Aorta (tissue), 5 donors: ENCODE measurements around the gene PDE2A. TPM values are rescaled to one million over a fixed set of nuclear protein-coding genes. Genes with fewer than 3 reads are reported as not detected.

Experiments used
- ATAC-seq: fragments of 200-7000 bp; cut with Tn5 transposase; one replicate; pipeline ENCODE4 v1.9.1; 2022; ENCODE audit warnings: moderate library complexity; ENCODE audit not compliant: low FRiP score
- DNase-seq, 2 donors: peaks; one replicate each; pipeline ENCODE4 v3.0.0-alpha.2; 2020
- H3K27ac ChIP-seq, 2 donors: one replicate each; pipeline ENCODE4 v1.5.1; 2013; ENCODE audit warnings: low read length in 2 of 2, mild to moderate bottlenecking in 2 of 2, moderate library complexity in 2 of 2, control low read depth in 1 of 2, inconsistent platforms in 1 of 2, low read depth in 1 of 2
- H3K27me3 ChIP-seq, 2 donors: one replicate each; pipeline ENCODE4 v1.6.1; 2013; ENCODE audit warnings: control low read depth in 1 of 2, low read length in 1 of 2, mild to moderate bottlenecking in 1 of 2, moderate library complexity in 1 of 2; ENCODE audit not compliant: insufficient read depth in 2 of 2, control insufficient read depth in 1 of 2
- H3K36me3 ChIP-seq, 2 donors: one replicate each; pipeline ENCODE4 v1.6.1; 2013; ENCODE audit warnings: control low read depth in 1 of 2, low read length in 1 of 2, mild to moderate bottlenecking in 1 of 2; ENCODE audit not compliant: insufficient read depth in 2 of 2, control insufficient read depth in 1 of 2
- H3K4me1 ChIP-seq, 2 donors: one replicate each; pipeline ENCODE4 v1.6.1; 2013; ENCODE audit warnings: low read length in 2 of 2, control low read depth in 1 of 2, mild to moderate bottlenecking in 1 of 2, moderate library complexity in 1 of 2; ENCODE audit not compliant: insufficient read depth in 2 of 2, control insufficient read depth in 1 of 2
- H3K4me3 ChIP-seq, 2 donors: one replicate each; pipeline ENCODE4 v1.5.1; 2013; ENCODE audit warnings: low read length in 2 of 2, control low read depth in 1 of 2, mild to moderate bottlenecking in 1 of 2
- H3K9me3 ChIP-seq: one replicate; pipeline ENCODE4 v1.6.1; 2013; ENCODE audit warnings: mild to moderate bottlenecking, low read length; ENCODE audit not compliant: control insufficient read depth
- WGBS, 2 donors: extraction: QIAGEN DNeasy Blood & Tissue Kit; methylation state at CpG; one replicate each; pipeline ENCODE4 v1.1.7; 2013; 5-methylcytosine and 5-hydroxymethylcytosine counted together
- intact Hi-C, 2 donors: fragments of 100-400 bp; cut with DNase I; formaldehyde crosslinking; loops; one replicate each; pipeline versions ENCODE4 v1.14.2 to v1.15.0; 2022
- polyA plus RNA-seq, 2 donors: library from polyadenylated mRNA; stranded (reverse); fragments of 200-250 nt; gene quantifications; one replicate each; pipeline ENCODE4 v1.2.3, GENCODE V29; 2013
- total RNA-seq, 2 donors: library from RNA; stranded (reverse); fragmentation: NEBNext Ultra II Directional; extraction: Animal tissue kit (Norgen Biotek cat#: 25700); gene quantifications; one replicate each; pipeline ENCODE4 v1.2.1, GENCODE V29; 2021
- donor health status: healthy with polysubstance abuse.
- donor health status: Bipolar disorder and iron deficiency.
- donor health status: DM: no; HTN: no; CAD: no.
- donor health status: DM: no; HTN: no; CAD: no.
- donor health status: DM: yes; HTN: yes; CAD: no.

The PDE2A gene
- total and polyA plus RNA-seq, 4 donors, result 0.38 to 80.8 (median 27.2) TPM

DNA sequence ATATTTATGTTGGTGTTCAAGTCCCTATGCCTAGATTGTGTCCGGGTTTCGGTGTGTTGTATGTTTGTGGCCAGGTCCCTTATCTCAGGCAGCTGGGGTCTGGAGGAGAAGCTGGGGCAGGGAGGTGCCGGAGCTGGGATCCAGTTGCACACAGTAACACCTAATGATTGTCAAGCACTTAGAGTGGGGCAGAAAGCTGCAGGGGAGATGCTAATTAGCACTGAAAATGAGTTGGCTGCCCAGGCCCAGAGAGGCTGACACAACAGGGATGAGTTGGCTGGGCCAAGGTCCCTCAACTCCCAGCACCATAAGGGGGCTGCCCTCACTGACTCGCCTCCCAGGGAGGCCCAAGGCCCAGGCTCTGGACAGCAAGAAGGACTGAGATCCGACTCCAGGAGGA lies 12.2 kb downstream of the PDE2A start:
- no peak for ATAC-seq
- intact Hi-C loops, result no loop called here
- WGBS, 2 donors, result 74 to 77% methylated on average over 5 of the region's 5 CpGs
- Histone ChIP-seq H3K27me3 (no peaks in the 10 kb centered on the region), H3K9me3 (no peaks in the 10 kb centered on the region), H3K36me3 (no peaks in the 10 kb centered on the region), H3K4me3 (no peak overlapping the region), H3K4me1 (no peaks in the 10 kb centered on the region), H3K27ac (no peak overlapping the region)
- no peak for DNase-seq

GRCh38 chr11:72661486-72661885 lies 12.7 kb downstream of the PDE2A start:
- WGBS, 2 donors, result 83 to 84% methylated on average over 9 of the region's 9 CpGs

GRCh38 chr11:72658989-72659640 lies 15.1 kb downstream of the PDE2A start:
- 81% methylated on average over 9 of the region's 9 CpGs for WGBS, 2 donors
- H3K36me3 ChIP-seq, result no peaks in the 10 kb centered on the region
- DNase-seq (no peak), ATAC-seq (no peak)
- intact Hi-C loops, result no loop called here
- H3K27ac ChIP-seq, result no peak overlapping the region
- no peaks in the 10 kb centered on the region for H3K9me3 ChIP-seq
- H3K4me3 ChIP-seq, result no peak overlapping the region
- no peaks in the 10 kb centered on the region for H3K4me1 ChIP-seq
- H3K27me3 ChIP-seq, result no peaks in the 10 kb centered on the region

More at GRCh38 chr11:72661486-72661885, 12.7 kb downstream of the PDE2A start:
- H3K4me3 ChIP-seq, result no peak overlapping the region
- ATAC-seq, result no peak
- H3K27ac ChIP-seq, result no peak overlapping the region
- no peak for DNase-seq
- intact Hi-C loops, result no loop called here
- no peaks in the 10 kb centered on the region for H3K4me1 ChIP-seq
- H3K27me3 ChIP-seq, result no peaks in the 10 kb centered on the region
- H3K36me3 ChIP-seq, result no peaks in the 10 kb centered on the region
- H3K9me3 ChIP-seq, result no peaks in the 10 kb centered on the region

DNA sequence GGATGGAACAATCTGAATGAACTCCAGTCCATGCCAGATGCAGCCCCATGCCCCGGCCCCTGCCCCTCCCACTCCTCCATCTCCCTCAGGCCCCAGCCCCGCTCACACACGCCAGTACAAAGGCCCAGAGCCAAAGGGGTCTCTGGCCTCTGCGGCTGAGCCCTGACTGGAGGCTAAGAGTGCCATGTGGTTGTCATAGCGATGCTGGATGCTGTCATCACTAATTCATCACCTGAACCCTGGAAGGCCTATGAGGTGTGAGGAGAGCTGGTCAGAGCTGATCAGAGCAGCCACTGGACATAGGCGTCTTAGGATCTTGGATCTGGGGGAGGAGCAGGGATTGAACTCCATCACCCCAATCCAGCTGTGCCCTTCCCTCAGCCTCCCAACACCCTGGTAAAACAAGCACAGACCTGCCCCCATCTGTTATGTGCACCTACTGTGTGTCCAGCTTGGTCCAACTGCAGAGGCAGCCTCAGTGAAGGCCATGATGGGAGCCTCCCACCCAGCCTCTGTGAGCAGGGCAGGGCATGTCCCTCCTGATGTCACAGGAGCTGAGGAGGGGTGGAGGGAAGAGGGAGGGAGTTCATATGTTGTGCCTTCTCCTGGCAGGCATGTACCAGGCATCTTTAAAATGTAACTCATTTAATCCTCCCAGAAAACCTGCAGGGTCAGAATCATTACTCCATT lies 16.7 kb downstream of the PDE2A start:
- H3K4me1 ChIP-seq, result no peaks in the 10 kb centered on the region
- no peak overlapping the region for H3K4me3 ChIP-seq
- WGBS, 2 donors, result 74 to 77% methylated on average over 6 of the region's 6 CpGs
- intact Hi-C loops, result no loop called here
- no peaks in the 10 kb centered on the region for H3K27me3 ChIP-seq
- DNase-seq, result no peak
- ATAC-seq, result no peak
- no peaks in the 10 kb centered on the region for H3K9me3 ChIP-seq
- H3K36me3 ChIP-seq, result no peaks in the 10 kb centered on the region
- H3K27ac ChIP-seq, result no peak overlapping the region

GRCh38 chr11:72655896-72656464 lies 18.2 kb downstream of the PDE2A start:
- Histone ChIP-seq H3K27me3 (no peaks in the 10 kb centered on the region), H3K9me3 (no peaks in the 10 kb centered on the region), H3K36me3 (no peaks in the 10 kb centered on the region), H3K4me1 (no peaks in the 10 kb centered on the region), H3K4me3 (no peak overlapping the region), H3K27ac (no peak overlapping the region)
- 60 to 69% methylated on average over 11 of the region's 11 CpGs for WGBS, 2 donors
- intact Hi-C loops, result no loop called here
- DNase-seq, result no peak
- no peak for ATAC-seq

GRCh38 chr11:72655014-72655413 lies 19.2 kb downstream of the PDE2A start:
- 79 to 86% methylated on average over 8 of the region's 8 CpGs for WGBS, 2 donors
- Histone ChIP-seq H3K27ac (no peak overlapping the region), H3K36me3 (no peaks in the 10 kb centered on the region), H3K9me3 (no peaks in the 10 kb centered on the region), H3K4me3 (no peak overlapping the region), H3K4me1 (no peaks in the 10 kb centered on the region), H3K27me3 (no peaks in the 10 kb centered on the region)
- no peak for ATAC-seq
- DNase-seq, result no peak
- intact Hi-C loops, result no loop called here

DNA sequence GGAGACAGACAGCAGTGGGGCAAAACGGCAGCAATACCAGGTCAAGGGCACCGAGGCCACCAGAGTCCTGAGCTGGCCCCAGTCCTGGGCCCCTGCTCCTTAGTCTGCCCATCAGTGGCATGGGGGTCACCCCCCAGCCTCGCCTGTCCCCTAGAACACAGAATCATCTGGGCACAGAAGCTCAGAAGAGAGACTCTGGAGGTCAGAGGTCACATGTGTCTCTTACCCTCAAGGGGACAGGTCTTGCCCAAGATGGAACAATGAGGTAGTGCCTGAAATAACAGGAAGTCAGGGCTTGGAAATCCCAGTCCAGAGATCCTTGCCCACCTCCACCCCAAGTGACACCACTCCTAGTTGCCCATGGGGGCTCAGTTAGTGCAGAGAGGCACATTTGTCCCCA lies 20.6 kb downstream of the PDE2A start:
- no peak overlapping the region for H3K27ac ChIP-seq
- ATAC-seq (no peak), DNase-seq (no peak)
- H3K9me3 ChIP-seq, result no peaks in the 10 kb centered on the region
- intact Hi-C loops, result no loop called here
- no peaks in the 10 kb centered on the region for H3K36me3 ChIP-seq
- WGBS, 2 donors, result 84 to 89% methylated on average over 3 of the region's 3 CpGs
- H3K27me3 ChIP-seq, result no peaks in the 10 kb centered on the region
- no peak overlapping the region for H3K4me3 ChIP-seq
- H3K4me1 ChIP-seq, result no peaks in the 10 kb centered on the region

- no peak for ATAC-seq
- 74 to 77% methylated on average over 13 of the region's 13 CpGs for WGBS, 2 donors
- intact Hi-C loops, result no loop called here
These were observed 21.2 kb downstream of the PDE2A start for GRCh38 chr11:72652873-72653630.

More at GRCh38 chr11:72652873-72653630, 21.2 kb downstream of the PDE2A start:
- H3K4me3 ChIP-seq, result no peak overlapping the region
- H3K9me3 ChIP-seq, result no peaks in the 10 kb centered on the region
- H3K27ac ChIP-seq, result no peak overlapping the region
- H3K36me3 ChIP-seq, result no peaks in the 10 kb centered on the region
- no peaks in the 10 kb centered on the region for H3K4me1 ChIP-seq
- DNase-seq, result no peak
- no peaks in the 10 kb centered on the region for H3K27me3 ChIP-seq
